Endothelial cell of umbilical vein (primary cell): ENCODE measurements around the gene C3. TPM values are rescaled to one million over a fixed set of nuclear protein-coding genes. Genes with fewer than 3 reads are reported as not detected.

ENCODE experiments used
- BruUV-seq: library from RNA; stranded (reverse); fragments of 400-500 nt; replicated peaks from 2 replicates; lab custom pipeline; 2021; lab: Mats Ljungman, UMichigan
- CTCF ChIA-PET: fragments of 300-600, 350-600 bp; sonication (Branson Sonifier 250); formaldehyde crosslinking; loops from one replicate; lab custom pipeline; 2021; ENCODE audit warnings: antibody characterized with exemption, inconsistent platforms; lab: Charles Lee
- POLR2A ChIA-PET: fragments of 300-600, 350-600 bp; sonication (Branson Sonifier 250); formaldehyde crosslinking; loops from one replicate; lab custom pipeline; 2021; ENCODE audit warnings: antibody characterized with exemption, inconsistent platforms; lab: Charles Lee
- DNase-seq: peaks from one replicate; pipeline ENCODE4 v3.0.0-alpha.2; 2011; ENCODE audit warnings: low read depth, low spot score
- FAIRE-seq: peaks from 2 replicates; lab custom pipeline; 2011; peaks lifted over from hg19 to GRCh38; lab: Jason Lieb, UNC
- H2AFZ ChIP-seq: 2 replicates; pipeline ENCODE4 v1.6.0; 2012; ENCODE audit warnings: low read depth, low read length, control low read depth, inconsistent platforms
- H3K27ac ChIP-seq: 2 replicates; pipeline ENCODE4 v1.5.1; 2011; ENCODE audit warnings: low read depth, mild to moderate bottlenecking, control low read depth, low read length, moderate library complexity; ENCODE audit not compliant: insufficient read depth
- H3K27me3 ChIP-seq, 2 experiments: 2 replicates each; pipeline versions ENCODE4 v1.6.0 to v1.6.1; 2011; ENCODE audit warnings: low read length in 2 of 2, mixed read lengths in 1 of 2; ENCODE audit not compliant: control insufficient read depth in 2 of 2, insufficient read depth in 2 of 2
- H3K36me3 ChIP-seq, 2 experiments: 2 replicates in 1 of 2; 3 replicates in 1 of 2; pipeline ENCODE4 v1.5.1; 2011; ENCODE audit warnings: low read length in 2 of 2, mild to moderate bottlenecking in 1 of 2, moderate library complexity in 1 of 2; ENCODE audit not compliant: control insufficient read depth in 2 of 2, insufficient read depth in 2 of 2; ENCODE audit errors: extremely low read depth in 1 of 2
- H3K4me1 ChIP-seq: 3 replicates; pipeline ENCODE4 v1.5.1; 2011; ENCODE audit warnings: mild to moderate bottlenecking, low read length; ENCODE audit not compliant: control insufficient read depth, insufficient read depth; ENCODE audit errors: extremely low read depth
- H3K4me2 ChIP-seq: 2 replicates; pipeline ENCODE4 v1.6.1; 2011; ENCODE audit warnings: low read length, control low read depth, mixed read lengths; ENCODE audit not compliant: insufficient read depth
- H3K4me3 ChIP-seq, 3 experiments: fragments of 200-600 bp in 1 of 3; sonication (generic), shearing (Covaris generic) in 1 of 3; replicated peaks in 1 of 3; 2 replicates each; pipeline ENCODE4 v1.5.1; 2011 to 2016; ENCODE audit warnings: control low read depth in 3 of 3, low read length in 3 of 3, mild to moderate bottlenecking in 2 of 3, inconsistent platforms in 1 of 3, low read depth in 1 of 3, moderate library complexity in 1 of 3; ENCODE audit not compliant: insufficient read depth in 1 of 3
- H3K79me2 ChIP-seq: 2 replicates; pipeline ENCODE4 v1.6.0; 2012; ENCODE audit warnings: low read length, inconsistent platforms; ENCODE audit not compliant: control insufficient read depth, insufficient read depth
- H3K9ac ChIP-seq: replicated peaks from 2 replicates; pipeline ENCODE3; 2011; ENCODE audit warnings: low read length, control low read depth; ENCODE audit not compliant: insufficient read depth; ENCODE audit errors: extremely low read depth
- H3K9me1 ChIP-seq: replicated peaks from 3 replicates; pipeline ENCODE4 v1.6.0; 2011; ENCODE audit warnings: mild to moderate bottlenecking, low read length; ENCODE audit not compliant: control insufficient read depth, insufficient read depth; ENCODE audit errors: extremely low read depth
- H3K9me3 ChIP-seq: replicated peaks from 2 replicates; pipeline ENCODE4 v1.5.1; 2012; ENCODE audit warnings: low read length, inconsistent platforms; ENCODE audit not compliant: control insufficient read depth, insufficient read depth
- H4K20me1 ChIP-seq: replicated peaks from 2 replicates; pipeline ENCODE3; 2011; ENCODE audit warnings: mild to moderate bottlenecking, low read length; ENCODE audit not compliant: control insufficient read depth, insufficient read depth; ENCODE audit errors: extremely low read depth
- CTCF ChIP-seq, 2 donors: IDR thresholded peaks; 1 replicate in 1 of 2; 2 replicates in 1 of 2; pipeline ENCODE4 v1.5.1; 2011; ENCODE audit warnings: low read length in 2 of 2, mild to moderate bottlenecking in 2 of 2, moderate library complexity in 2 of 2, control low read depth in 1 of 2, inconsistent platforms in 1 of 2, low read depth in 1 of 2; ENCODE audit not compliant: insufficient read depth in 1 of 2; ENCODE audit errors: extremely low read depth in 1 of 2
- FOS ChIP-seq: IDR thresholded peaks from 2 replicates; pipeline ENCODE4 v1.6.1; 2011; ENCODE audit warnings: mild to moderate bottlenecking, low read length, moderate library complexity, borderline replicate concordance; ENCODE audit not compliant: insufficient read depth
- GATA2 ChIP-seq: IDR thresholded peaks from 2 replicates; pipeline ENCODE4 v1.7.0; 2011; ENCODE audit warnings: low read depth, mild to moderate bottlenecking, moderate library complexity, mixed read lengths, low read length; ENCODE audit not compliant: insufficient read length, insufficient read depth
- MYC ChIP-seq: IDR thresholded peaks from one replicate; pipeline ENCODE4 v1.6.1; 2011; ENCODE audit warnings: mild to moderate bottlenecking, low read depth, low read length
- POLR2AphosphoS5 ChIP-seq: IDR thresholded peaks from 2 replicates; pipeline ENCODE4 v1.6.1; 2012; ENCODE audit warnings: low read depth, mild to moderate bottlenecking, control low read depth, low read length, moderate library complexity; ENCODE audit not compliant: insufficient read depth
- dilution Hi-C: fragments of 300-500 bp; cut with MboI; formaldehyde crosslinking; loops from one replicate; pipeline ENCODE4 v1.15.0; 2019; ENCODE audit warnings: low sequenced_read_pairs; ENCODE audit not compliant: extremely low pct_ligation_motif_present
- intact Hi-C: fragments of 100-400 bp; cut with micrococcal nuclease; formaldehyde crosslinking; loops from one replicate; pipeline ENCODE4 v1.10.0; 2022
- polyA plus RNA-seq, 4 experiments: library from polyadenylated mRNA; depleted of rRNA in 3 of 4; stranded (reverse) in 3 of 4; unstranded in 1 of 4; fragments of >200 nt; gene quantifications; 2 replicates each; pipeline versions ENCODE4 v1.2.1 to v1.2.3, GENCODE V29; 2011 to 2012; ENCODE audit warnings: missing spikeins in 1 of 4
- total RNA-seq: library from RNA; stranded (reverse); gene quantifications from 2 replicates; pipeline ENCODE4 v1.2.3, GENCODE V29; 2021

The C3 gene
- total and polyA plus RNA-seq, 2 donors (not counting 3 experiments of a cell fraction or from before 2014, with no cell fraction given): 0.23 TPM; not detected in 1

DNA sequence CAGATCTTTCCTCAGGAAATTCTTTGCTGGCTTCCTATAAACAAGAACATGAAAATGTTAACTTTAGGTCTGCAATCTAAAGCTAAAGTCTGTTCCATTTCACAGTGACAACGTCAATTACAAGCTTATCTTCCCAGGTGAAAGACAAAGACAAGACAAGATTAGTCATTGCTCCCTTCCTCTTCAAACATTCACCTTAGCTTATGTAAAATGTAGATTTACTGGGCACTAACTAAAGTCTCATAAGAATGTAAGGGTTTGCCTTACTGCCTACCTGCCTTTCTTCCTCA, 67.7 kb downstream of the C3 start:
- no peak overlapping the region for H3K4me2 ChIP-seq
- no peaks in the 10 kb centered on the region for H3K27me3 ChIP-seq
- H3K4me3 ChIP-seq: no peak overlapping the region
- no peaks in the 10 kb centered on the region for H4K20me1 ChIP-seq
- POLR2A ChIA-PET: no interaction called here
- H3K79me2 ChIP-seq: no peaks in the 10 kb centered on the region
- TF ChIP-seq MYC: no peak
- DNase-seq (no peak), FAIRE-seq (no peak)
- intact Hi-C loops (no loop called here), dilution Hi-C loops (no loop called here)
- H3K27ac ChIP-seq: no peak overlapping the region
- no peaks in the 10 kb centered on the region for H3K9me1 ChIP-seq
- no peaks in the 10 kb centered on the region for H3K4me1 ChIP-seq
- no TSS peak for BruUV-seq
- H3K9me3 ChIP-seq: no peaks in the 10 kb centered on the region
- no peaks in the 10 kb centered on the region for H3K36me3 ChIP-seq
- CTCF ChIA-PET: interaction anchor here (0.9 to 1.3 kb wide), 4 partner anchors 9 to 38 kb away, joined by 3 to 4 read pairs (median 4); no protein-coding TSS in a partner anchor
- H3K9ac ChIP-seq: no peak overlapping the region
- no peak overlapping the region for H2AFZ ChIP-seq

GRCh38 chr19:6651965-6652804, 68.3 kb downstream of the C3 start:
- CTCF ChIA-PET: interaction anchor here (0.9 to 1.3 kb wide), 5 partner anchors 9 to 39 kb away, joined by 3 to 4 read pairs (median 3); no protein-coding TSS in a partner anchor

More at GRCh38 chr19:6651965-6652804, 68.3 kb downstream of the C3 start:
- FAIRE-seq (no peak), DNase-seq (no peak)
- Histone ChIP-seq H3K4me3 (no peak overlapping the region), H3K27ac (no peak overlapping the region), H4K20me1 (no peaks in the 10 kb centered on the region), H3K4me1 (no peaks in the 10 kb centered on the region), H3K27me3 (no peaks in the 10 kb centered on the region), H3K36me3 (no peaks in the 10 kb centered on the region), H3K9me3 (no peaks in the 10 kb centered on the region), H2AFZ (no peak overlapping the region), H3K79me2 (no peaks in the 10 kb centered on the region), H3K9ac (no peak overlapping the region), H3K4me2 (no peak overlapping the region), H3K9me1 (no peaks in the 10 kb centered on the region)
- POLR2A ChIA-PET: no interaction called here
- intact Hi-C loops: no loop called here
- dilution Hi-C loops: no loop called here
- no peak for TF ChIP-seq CTCF (IDR thresholded peaks at IDR 0.05; ENCODE audit: extremely low read depth in 1 of 2, insufficient read depth in 1 of 2, low read depth in 1 of 2, low read length in 2 of 2)
- no peak for TF ChIP-seq MYC
- TF ChIP-seq GATA2: no peak
- no peak for TF ChIP-seq POLR2AphosphoS5
- no peak for TF ChIP-seq FOS
- BruUV-seq: no TSS peak
